KBM-7 (cell line): Measurements from ENCODE around the gene OBSCN.

ENCODE experiments used
- DNase-seq: peaks from one replicate; pipeline ENCODE4 v3.0.0-alpha.2; 2015
- in situ Hi-C: fragments of 300-500 bp; cut with MboI; formaldehyde crosslinking; loops from 2 replicates; pipeline ENCODE4 v1.14.3; 2020; ENCODE audit warnings: low sequenced_read_pairs, low pct_unique_long_range_greater_than_20kb, mixed read lengths

Gene OBSCN

DNA sequence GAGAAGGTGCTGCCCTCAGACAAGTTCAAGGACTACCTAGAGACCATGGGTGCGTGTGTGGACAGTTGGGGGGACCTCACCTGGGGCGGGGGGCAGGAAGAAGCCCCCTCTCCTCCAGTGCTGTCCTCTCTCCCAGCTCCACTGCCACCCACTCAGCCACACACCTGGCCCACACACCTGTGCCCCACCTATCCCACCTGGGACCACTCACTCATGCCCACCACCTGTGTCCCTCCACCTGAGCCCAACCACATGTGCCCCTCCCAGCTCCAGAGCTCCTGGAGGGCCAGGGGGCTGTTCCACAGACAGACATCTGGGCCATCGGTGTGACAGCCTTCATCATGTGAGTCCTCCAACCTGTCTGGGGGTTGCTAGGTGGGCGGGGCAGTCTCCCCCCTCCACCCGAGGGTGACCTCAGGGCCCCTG is 169.8 kb downstream of the OBSCN start:
- no peak for DNase-seq
- in situ Hi-C loops = no loop called here

DNA sequence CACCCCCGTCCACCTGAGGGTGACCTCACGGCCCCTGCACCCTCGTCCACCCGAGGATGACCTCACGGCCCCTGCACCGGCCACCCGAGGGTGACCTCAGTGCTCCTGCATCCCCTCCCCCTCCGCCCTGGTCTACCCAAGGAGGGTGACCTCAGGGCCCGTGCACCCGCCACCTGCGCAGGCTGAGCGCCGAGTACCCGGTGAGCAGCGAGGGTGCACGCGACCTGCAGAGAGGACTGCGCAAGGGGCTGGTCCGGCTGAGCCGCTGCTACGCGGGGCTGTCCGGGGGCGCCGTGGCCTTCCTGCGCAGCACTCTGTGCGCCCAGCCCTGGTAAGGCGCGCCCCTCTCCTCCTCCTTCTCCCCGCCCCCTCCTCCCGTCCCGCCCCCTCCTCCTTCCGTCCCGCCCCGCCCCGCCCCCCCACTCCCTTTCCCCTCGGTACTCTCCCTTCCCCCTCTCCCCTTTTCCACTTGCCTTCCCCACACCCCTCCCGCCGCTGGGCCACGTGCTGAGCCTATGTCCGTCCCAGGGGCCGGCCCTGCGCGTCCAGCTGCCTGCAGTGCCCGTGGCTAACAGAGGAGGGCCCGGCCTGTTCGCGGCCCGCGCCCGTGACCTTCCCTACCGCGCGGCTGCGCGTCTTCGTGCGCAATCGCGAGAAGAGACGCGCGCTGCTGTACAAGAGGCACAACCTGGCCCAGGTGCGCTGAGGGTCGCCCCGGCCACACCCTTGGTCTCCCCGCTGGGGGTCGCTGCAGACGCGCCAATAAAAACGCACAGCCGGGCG is 170.4 kb downstream of the OBSCN start:
- DNase-seq = peak; percentile 85
- in situ Hi-C loops = no loop called here

DNA sequence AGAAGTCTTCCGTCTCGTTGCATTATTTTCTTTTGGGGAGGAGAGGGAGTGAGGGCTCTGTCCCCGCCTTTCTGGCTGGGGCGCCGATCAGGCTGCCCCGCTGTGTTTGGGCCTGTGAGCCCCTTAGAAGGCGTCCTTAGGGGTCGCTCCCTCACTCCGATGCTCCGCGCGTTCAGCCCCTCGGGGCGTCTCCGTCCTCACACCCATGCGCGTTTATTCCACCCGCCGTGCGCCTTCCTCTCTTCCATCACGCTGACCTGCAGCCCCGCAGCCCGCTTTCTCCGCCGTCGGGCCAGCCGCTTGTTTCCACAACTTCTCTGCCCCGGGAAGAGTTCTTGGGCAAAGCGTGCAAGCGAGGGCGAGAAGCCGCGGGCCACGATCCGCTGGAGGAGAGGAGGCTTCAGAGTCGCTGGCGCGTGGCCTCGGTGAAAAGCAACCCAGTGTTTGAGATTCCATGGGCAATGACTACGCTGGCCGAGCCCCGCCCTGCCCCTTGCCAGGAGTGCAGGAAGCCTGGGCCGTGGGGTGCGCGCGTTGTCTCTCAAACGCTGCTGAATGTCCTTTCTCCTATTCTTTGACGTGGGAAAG is 171.1 kb downstream of the OBSCN start:
- DNase-seq = peak; percentile 34
- in situ Hi-C loops = no loop called here

DNA sequence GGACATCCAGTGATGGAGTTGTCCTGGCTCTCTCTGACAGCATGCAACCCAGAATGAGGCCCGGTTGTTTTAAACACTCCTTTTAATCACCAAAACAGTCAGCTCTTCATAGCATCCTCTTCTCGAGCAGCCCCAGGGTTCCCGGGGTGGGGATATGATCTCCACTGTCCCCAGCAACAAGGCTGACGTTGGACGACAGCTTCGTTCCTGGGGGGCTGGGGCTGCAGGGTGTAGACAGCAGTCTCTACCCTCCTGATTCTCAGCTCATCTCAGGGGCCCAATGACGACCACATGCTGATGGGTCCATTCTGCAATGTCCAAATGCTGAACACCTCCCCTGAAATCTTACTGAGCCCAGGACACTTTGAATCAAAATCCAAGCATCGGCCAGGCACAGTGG is 171.8 kb downstream of the OBSCN start:
- no peak for DNase-seq
- in situ Hi-C loops = no loop called here

- no peak for DNase-seq
- in situ Hi-C loops = no loop called here
These were observed 173.5 kb downstream of the OBSCN start for GRCh38 chr1:228381356-228381755.

DNA sequence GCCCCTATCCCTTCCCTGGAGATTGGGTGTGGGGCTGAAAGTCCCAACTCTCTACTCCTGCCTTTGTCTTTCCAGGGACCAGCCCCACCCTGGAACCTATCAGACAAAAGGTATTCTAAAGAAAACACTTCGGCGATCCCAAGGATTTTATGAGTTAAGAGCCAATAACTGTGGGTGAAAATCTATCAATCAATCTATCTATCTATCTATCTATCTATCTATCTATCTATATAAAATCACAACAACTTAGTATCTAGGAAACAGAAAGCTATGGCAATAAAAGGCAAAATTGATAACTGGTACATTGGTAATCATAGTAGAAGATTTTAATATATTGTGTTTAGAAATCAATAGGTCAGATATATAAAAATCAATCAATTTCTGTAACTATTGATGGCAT is 175.9 kb downstream of the OBSCN start:
- in situ Hi-C loops = no loop called here
- no peak for DNase-seq

GRCh38 chr1:228385232-228385631 is 177.4 kb downstream of the OBSCN start:
- in situ Hi-C loops = no loop called here
- no peak for DNase-seq

GRCh38 chr1:228387321-228387720 is 179.5 kb downstream of the OBSCN start:
- no peak for DNase-seq
- in situ Hi-C loops = no loop called here

GRCh38 chr1:228390649-228391048 is 182.8 kb downstream of the OBSCN start:
- in situ Hi-C loops = no loop called here
- no peak for DNase-seq

DNA sequence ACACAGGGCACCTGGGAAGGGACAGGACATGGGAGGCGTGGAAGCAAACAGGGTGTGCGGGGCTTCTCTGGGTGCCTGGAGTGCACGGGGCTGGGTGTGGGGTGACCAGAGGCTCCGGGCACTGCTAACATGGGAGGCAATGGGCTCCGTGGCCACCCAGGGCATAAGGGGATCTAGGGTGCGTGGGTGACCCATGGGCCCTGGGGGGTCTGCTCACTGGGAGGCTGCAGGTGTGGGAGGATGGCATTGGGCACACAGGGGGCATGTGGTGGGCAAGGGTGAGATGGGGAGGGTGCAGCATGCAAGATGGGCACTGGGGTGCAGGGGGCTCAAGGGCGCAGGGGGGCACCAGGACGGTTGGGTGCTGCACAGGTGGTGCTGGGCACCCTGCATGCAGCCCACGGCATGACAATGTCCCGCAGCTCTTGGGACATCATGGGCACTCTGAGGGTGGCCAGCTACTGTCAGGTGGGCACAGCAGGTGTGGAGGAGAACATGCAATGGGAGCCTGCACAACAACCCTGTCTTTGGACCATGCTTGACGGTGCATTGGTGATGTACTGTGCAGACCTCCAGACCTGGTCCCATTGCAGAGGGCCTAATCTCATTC is 183.7 kb downstream of the OBSCN start:
- in situ Hi-C loops = no loop called here

GRCh38 chr1:228392111-228392936 is 184.5 kb downstream of the OBSCN start:
- DNase-seq = no peak
- in situ Hi-C loops = no loop called here

More for the DNA sequence above, 183.7 kb downstream of the OBSCN start:
- no peak for DNase-seq

- in situ Hi-C loops = no loop called here
These were observed 185.4 kb downstream of the OBSCN start for GRCh38 chr1:228393268-228393701.

DNA sequence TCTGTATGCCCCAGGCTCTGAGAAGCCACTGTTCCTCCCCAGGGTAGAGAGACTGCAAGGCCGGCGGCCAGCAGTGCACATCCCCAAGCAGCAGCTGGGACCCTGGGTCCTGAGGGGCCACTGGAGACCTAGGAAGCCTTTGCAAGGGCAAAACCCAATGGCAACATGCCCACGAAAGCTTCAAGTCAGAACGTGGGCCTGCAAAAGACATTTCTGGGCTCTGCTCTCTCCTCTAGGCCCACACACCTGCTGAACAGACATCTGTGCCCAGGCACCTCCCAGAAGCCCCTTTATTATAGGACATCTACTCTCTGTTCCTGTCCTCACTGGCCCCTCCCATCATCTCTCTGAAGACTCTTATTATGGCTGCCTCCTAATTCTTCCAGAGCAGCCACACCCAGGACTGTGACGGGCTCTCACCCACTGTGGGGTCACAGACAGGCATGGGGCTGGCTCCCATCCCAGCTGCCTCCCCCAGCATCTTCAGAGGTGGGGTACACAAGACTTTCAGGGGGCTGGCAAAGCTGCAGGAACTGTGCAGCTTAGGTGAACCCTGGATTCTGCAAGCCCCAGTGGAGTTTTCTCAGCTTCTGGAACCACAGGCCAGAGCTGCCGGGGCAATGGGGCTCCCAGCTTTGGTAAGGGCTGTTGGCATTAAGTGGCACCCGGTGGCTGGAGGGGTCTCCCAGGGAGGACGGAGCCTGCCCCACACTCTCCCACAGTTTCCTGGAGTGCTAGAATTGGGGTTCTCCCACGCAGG is 186.1 kb downstream of the OBSCN start:
- in situ Hi-C loops = no loop called here
- no peak for DNase-seq

More at GRCh38 chr1:228393268-228393701, 185.4 kb downstream of the OBSCN start:
- DNase-seq = peak; percentile 21

- in situ Hi-C loops = no loop called here
- no peak for DNase-seq
These were observed 186.9 kb downstream of the OBSCN start for GRCh38 chr1:228394571-228395394.

DNA sequence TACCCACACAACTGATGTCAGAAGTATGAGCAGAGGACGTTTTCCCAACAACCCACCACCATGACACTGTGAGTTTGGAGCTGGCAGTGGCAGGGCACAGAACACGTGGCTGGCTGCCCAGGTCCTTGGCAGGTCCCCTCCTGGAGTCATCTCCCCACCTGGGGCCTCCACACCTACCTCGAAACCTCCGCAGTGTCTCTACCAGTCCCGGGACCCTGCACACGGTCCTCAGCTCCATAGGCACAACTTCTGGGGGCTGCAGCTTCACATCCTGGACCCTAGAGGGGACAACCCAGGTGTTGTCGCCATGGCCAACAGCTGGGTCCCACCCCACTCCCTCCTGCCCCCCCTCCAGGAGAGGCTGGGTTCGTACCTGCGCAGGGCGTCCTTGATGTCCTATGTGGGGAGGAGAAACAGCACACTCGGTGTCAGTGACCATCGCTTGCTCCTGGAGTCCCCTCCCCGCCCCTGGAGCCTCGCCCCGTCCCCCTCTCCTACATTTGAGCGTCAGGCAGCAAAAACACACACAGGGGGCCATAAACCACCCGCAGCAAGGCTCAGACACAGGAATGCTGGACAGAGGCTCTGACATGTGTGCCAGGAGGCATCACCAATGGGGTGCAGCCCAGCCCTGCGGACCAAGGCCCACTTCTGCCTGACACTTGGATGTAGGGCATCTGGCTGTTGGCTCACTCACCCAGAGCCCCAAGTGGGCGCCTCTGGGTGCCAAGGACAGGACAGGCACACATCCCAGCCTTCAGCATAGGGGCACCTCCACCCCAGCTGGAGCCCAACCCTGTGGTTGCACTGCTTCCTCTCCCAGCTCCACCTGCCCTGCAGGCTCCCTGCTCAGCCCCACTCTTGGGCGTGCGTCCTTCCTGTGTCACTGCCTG is 189.2 kb downstream of the OBSCN start:
- no peak for DNase-seq
- in situ Hi-C loops = no loop called here

DNA sequence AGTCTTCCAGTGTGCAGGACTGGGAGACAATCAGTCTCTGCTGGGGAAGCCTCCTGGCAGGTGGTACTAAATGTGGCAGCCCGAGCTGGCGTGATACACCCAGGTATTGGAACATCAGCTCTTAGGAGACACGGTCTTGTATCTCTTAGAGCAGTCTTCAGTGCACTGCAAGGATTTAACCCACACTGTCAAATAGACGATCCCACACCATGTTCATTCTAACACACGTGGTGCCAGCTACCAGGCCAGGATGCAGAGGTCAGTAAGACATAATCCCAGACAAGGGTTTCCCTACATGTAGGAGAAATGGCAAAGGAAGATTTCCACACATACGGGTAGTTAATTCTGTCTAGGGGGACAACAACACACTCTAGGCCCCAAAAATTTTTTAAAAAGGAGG is 190.1 kb downstream of the OBSCN start:
- in situ Hi-C loops = no loop called here
- DNase-seq = no peak

- no peak for DNase-seq
- in situ Hi-C loops = no loop called here
These were observed 191.1 kb downstream of the OBSCN start for GRCh38 chr1:228398741-228399461.
